GOT3 (cell line): Measurements from ENCODE around the gene NPHP3.
"Not testable (repeated sequence)": the region's sequence is repeated elsewhere in the genome, so short reads cannot be mapped to it uniquely, and the experiment has no call there.

Source experiments
- DNase-seq: peaks from one replicate; lab custom pipeline; 2025; ENCODE audit warnings: mixed read lengths; lab: John Stamatoyannopoulos, UW

NPHP3 gene

GRCh38 chr3:132722165-132723023 lies at the start of gene NPHP3:
NPHP3 (minus strand) TSS chr3:132722409; CDS start chr3:132722355, 54 bp downstream.
- peak; percentile 95 for DNase-seq

GRCh38 chr3:132758740-132759139 lies 36.5 kb upstream of the NPHP3 start:
- DNase-seq: no peak

- DNase-seq: no peak
These were observed 34.0 kb upstream of the NPHP3 start for GRCh38 chr3:132756108-132756650.

GRCh38 chr3:132753946-132754345 lies 31.7 kb upstream of the NPHP3 start:
- DNase-seq: no peak

- no peak for DNase-seq
These were observed 27.6 kb upstream of the NPHP3 start for GRCh38 chr3:132749786-132750185.

GRCh38 chr3:132746720-132747119 lies 24.5 kb upstream of the NPHP3 start:
- DNase-seq: not testable (repeated sequence)

- no peak for DNase-seq
These were observed 16.1 kb upstream of the NPHP3 start for GRCh38 chr3:132738314-132738713.

- no peak for DNase-seq
These were observed 13.4 kb upstream of the NPHP3 start for GRCh38 chr3:132735589-132735988.

- no peak for DNase-seq
These were observed 8.8 kb upstream of the NPHP3 start for GRCh38 chr3:132730891-132731580.

GRCh38 chr3:132726341-132726823 lies 4.2 kb upstream of the NPHP3 start:
- DNase-seq: no peak

GRCh38 chr3:132723024-132723950 lies 1.1 kb upstream of the NPHP3 start:
- no peak for DNase-seq

- no peak for DNase-seq
These were observed 587 bp downstream of the NPHP3 start for GRCh38 chr3:132721479-132722164.

GRCh38 chr3:132720228-132720627 lies 2.0 kb downstream of the NPHP3 start:
- no peak for DNase-seq

- DNase-seq: no peak
These were observed 5.8 kb downstream of the NPHP3 start for GRCh38 chr3:132716372-132716771.

- DNase-seq: no peak
These were observed 8.1 kb downstream of the NPHP3 start for GRCh38 chr3:132713977-132714727.

GRCh38 chr3:132710311-132710710 lies 11.9 kb downstream of the NPHP3 start:
- DNase-seq: no peak

- DNase-seq: no peak
These were observed 12.4 kb downstream of the NPHP3 start for GRCh38 chr3:132709761-132710160.

- DNase-seq: no peak
These were observed 18.5 kb downstream of the NPHP3 start for GRCh38 chr3:132703733-132704132.

GRCh38 chr3:132695422-132695821 lies 26.8 kb downstream of the NPHP3 start:
- DNase-seq: no peak

GRCh38 chr3:132694991-132695390 lies 27.2 kb downstream of the NPHP3 start:
- DNase-seq: no peak
